Kidney epithelial cell (primary cell): ENCODE measurements around the gene RASSF3. TPM values are rescaled to one million over a fixed set of nuclear protein-coding genes. Genes with fewer than 3 reads are reported as not detected.
"Not testable (repeated sequence)": the region's sequence is repeated elsewhere in the genome, so short reads cannot be mapped to it uniquely, and the experiment has no call there.

Experiments
- DNase-seq: peaks from one replicate; pipeline ENCODE4 v3.0.0-alpha.2; 2010; ENCODE audit warnings: low read depth
- H3K27me3 ChIP-seq: 2 replicates; pipeline ENCODE4 v1.6.0; 2011; ENCODE audit warnings: low read length; ENCODE audit not compliant: control insufficient read depth, insufficient read depth
- H3K36me3 ChIP-seq: 2 replicates; pipeline ENCODE4 v1.5.1; 2011; ENCODE audit warnings: low read length; ENCODE audit not compliant: control insufficient read depth, insufficient read depth
- H3K4me3 ChIP-seq: 2 replicates; pipeline ENCODE4 v1.5.1; 2011; ENCODE audit warnings: low read depth, mild to moderate bottlenecking, control low read depth, low read length
- CTCF ChIP-seq: IDR thresholded peaks from 2 replicates; pipeline ENCODE4 v1.5.1; 2011; ENCODE audit warnings: mild to moderate bottlenecking, moderate library complexity, low read length, control low read depth, inconsistent platforms; ENCODE audit not compliant: insufficient read depth, poor library complexity, severe bottlenecking
- total RNA-seq: library from RNA; depleted of rRNA; stranded (reverse); fragments of >200 nt; gene quantifications from 2 replicates; pipeline ENCODE4 v1.2.3, GENCODE V29; 2015

RASSF3 gene
- total RNA-seq, 1 donor from 2014 or later: 25.7 TPM

GRCh38 chr12:64578566-64578965, 31.7 kb upstream of the RASSF3 start:
- no peaks in the 10 kb centered on the region for H3K27me3 ChIP-seq
- DNase-seq: no peak
- no peaks in the 10 kb centered on the region for H3K36me3 ChIP-seq
- no peak for TF ChIP-seq CTCF
- no peak overlapping the region for H3K4me3 ChIP-seq

GRCh38 chr12:64580681-64581080, 29.6 kb upstream of the RASSF3 start:
- no peak for TF ChIP-seq CTCF
- H3K4me3 ChIP-seq: no peak overlapping the region
- H3K27me3 ChIP-seq: no peaks in the 10 kb centered on the region
- no peak for DNase-seq
- H3K36me3 ChIP-seq: no peaks in the 10 kb centered on the region

GRCh38 chr12:64582114-64582513, 28.2 kb upstream of the RASSF3 start:
- Histone ChIP-seq H3K4me3 (no peak overlapping the region), H3K27me3 (no peaks in the 10 kb centered on the region), H3K36me3 (no peaks in the 10 kb centered on the region)
- TF ChIP-seq CTCF: no peak
- DNase-seq: no peak

GRCh38 chr12:64582862-64583261, 27.4 kb upstream of the RASSF3 start:
- no peaks in the 10 kb centered on the region for H3K36me3 ChIP-seq
- H3K4me3 ChIP-seq: no peak overlapping the region
- no peak for TF ChIP-seq CTCF
- no peaks in the 10 kb centered on the region for H3K27me3 ChIP-seq
- DNase-seq: no peak

GRCh38 chr12:64583395-64583770, 26.9 kb upstream of the RASSF3 start:
- H3K27me3 ChIP-seq, H3K36me3 ChIP-seq, DNase-seq, H3K4me3 ChIP-seq: not testable (repeated sequence)

GRCh38 chr12:64583771-64584421, 26.4 kb upstream of the RASSF3 start:
- Histone ChIP-seq H3K27me3 (no peaks in the 10 kb centered on the region), H3K36me3 (no peaks in the 10 kb centered on the region), H3K4me3 (no peak overlapping the region)
- no peak for TF ChIP-seq CTCF
- DNase-seq: no peak
